ENCODE measurements around the gene CIB1. TPM values are rescaled to one million over a fixed set of nuclear protein-coding genes. Genes with fewer than 3 reads are reported as not detected.

The CIB1 gene
- total RNA-seq (2022; extraction: Qiagen RNA extraction; ENCODE audit: low read depth) = 187 to 260 TPM (median 238 TPM) in 5 replicates

GRCh38 chr15:90233387-90234095 is at the start of gene CIB1:
CIB1 (minus strand) TSS chr15:90233941; CDS start chr15:90233885, 56 bp downstream.

GRCh38 chr15:90265271-90266060 is 31.7 kb upstream of the CIB1 start, which contains the start of gene NGRN:
NGRN (plus strand) TSS chr15:90265672; CDS start chr15:90265713, 41 bp downstream.

GRCh38 chr15:90249203-90249863 is 15.6 kb upstream of the CIB1 start, which contains the start of gene TTLL13:
TTLL13 (plus strand) TSS chr15:90249556; CDS start chr15:90250631, 1,075 bp downstream.

GRCh38 chr15:90234096-90234988 is 601 bp upstream of the CIB1 start, which contains the start of gene GDPGP1:
GDPGP1 (plus strand) TSS chr15:90234209; CDS start chr15:90240909, 6,700 bp downstream.

GRCh38 chr15:90201130-90201943 is 32.4 kb downstream of the CIB1 start, which contains the start of gene SEMA4B:
SEMA4B (plus strand) TSS chr15:90201330; CDS start chr15:90201579, 249 bp downstream.

Other genes with a start within 250 kb of the CIB1 start
- gene ZNF710, start 232.6 kb downstream of the CIB1 start, total RNA-seq (2022; extraction: Qiagen RNA extraction; ENCODE audit: low read depth) = 8.5 to 18.6 TPM (median 16.7 TPM) in 5 replicates
- gene IDH2, start 131.5 kb downstream of the CIB1 start, total RNA-seq (2022; extraction: Qiagen RNA extraction; ENCODE audit: low read depth) = 37.7 to 47.9 TPM (median 45.1 TPM) in 5 replicates
- gene SEMA4B, start 32.6 kb downstream of the CIB1 start, total RNA-seq (2022; extraction: Qiagen RNA extraction; ENCODE audit: low read depth) = 122 to 178 TPM (median 156 TPM) in 5 replicates
- gene GDPGP1, start 268 bp upstream of the CIB1 start, total RNA-seq (2022; extraction: Qiagen RNA extraction; ENCODE audit: low read depth) = 5.0 to 8.1 TPM (median 6.1 TPM) in 5 replicates
- gene TTLL13, start 15.6 kb upstream of the CIB1 start, total RNA-seq (2022; extraction: Qiagen RNA extraction; ENCODE audit: low read depth) = 0.22 to 1.1 TPM (median 0.47 TPM) in 5 replicates
- gene NGRN, start 31.7 kb upstream of the CIB1 start, total RNA-seq (2022; extraction: Qiagen RNA extraction; ENCODE audit: low read depth) = 106 to 119 TPM (median 116 TPM) in 5 replicates
- gene ZNF774, start 118.3 kb upstream of the CIB1 start, total RNA-seq (2022; extraction: Qiagen RNA extraction; ENCODE audit: low read depth) = 0.68 to 1.8 TPM (median 1.3 TPM) in 5 replicates
- 119 to 212 TPM (median 126 TPM) in 5 replicates for gene IQGAP1, start 154.3 kb upstream of the CIB1 start, total RNA-seq (2022; extraction: Qiagen RNA extraction; ENCODE audit: low read depth)